ENCODE results near the gene CLPTM1L.
"Not testable (repeated sequence)": the region's sequence is repeated elsewhere in the genome, so short reads cannot be mapped to it uniquely, and the experiment has no call there.

CLPTM1L gene

DNA sequence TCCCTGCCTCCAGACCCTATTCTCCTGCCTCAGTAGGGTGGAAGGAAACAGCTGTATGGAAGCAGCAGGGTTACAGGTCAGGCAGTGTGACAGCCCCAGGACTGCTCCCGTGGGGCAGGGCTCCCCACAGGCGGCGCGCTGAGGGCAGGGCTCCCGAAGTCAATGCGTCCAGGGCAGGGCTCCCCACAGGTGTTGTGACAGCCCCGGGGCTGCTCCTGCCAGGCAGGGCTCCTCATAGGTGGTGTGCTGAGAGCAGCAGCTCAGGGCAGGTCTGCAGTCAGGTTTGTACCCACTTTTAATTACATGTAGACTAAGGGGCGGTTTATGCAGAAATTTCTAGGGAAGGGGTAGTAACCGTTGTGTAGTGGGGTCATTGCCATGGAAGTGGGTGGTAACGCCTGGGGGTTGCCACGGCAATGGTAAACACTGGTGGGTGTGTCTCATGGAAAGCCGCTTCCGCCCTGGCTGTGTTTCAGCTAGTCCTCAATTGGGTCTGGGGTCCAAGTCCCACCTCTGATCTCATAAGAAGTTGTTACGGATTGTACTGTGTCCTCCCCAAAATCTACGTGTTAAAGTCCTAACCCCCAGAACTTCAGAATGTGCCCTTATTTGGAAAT is 33.4 kb downstream of the CLPTM1L start:
- no peak for DNase-seq

DNA sequence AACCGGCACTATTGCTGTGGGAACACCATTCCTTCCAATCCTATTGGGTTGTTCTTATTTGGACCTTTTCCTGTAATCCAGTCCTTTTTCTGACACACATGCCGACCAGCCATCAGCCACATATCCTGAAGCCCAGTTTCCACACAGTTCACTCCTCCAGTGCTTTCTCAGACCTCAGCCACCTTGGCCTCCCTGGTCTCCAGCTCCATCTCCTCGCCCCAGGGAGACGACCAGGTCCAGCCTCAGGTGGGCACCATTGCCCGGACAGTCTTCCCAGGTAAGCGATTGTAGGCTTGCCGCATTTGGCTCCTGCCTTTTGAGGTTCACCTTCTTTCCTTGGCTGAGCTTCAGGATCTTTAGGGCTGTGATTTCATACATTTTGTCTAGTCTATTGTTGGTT is 34.8 kb downstream of the CLPTM1L start:
- no peak for DNase-seq

DNA sequence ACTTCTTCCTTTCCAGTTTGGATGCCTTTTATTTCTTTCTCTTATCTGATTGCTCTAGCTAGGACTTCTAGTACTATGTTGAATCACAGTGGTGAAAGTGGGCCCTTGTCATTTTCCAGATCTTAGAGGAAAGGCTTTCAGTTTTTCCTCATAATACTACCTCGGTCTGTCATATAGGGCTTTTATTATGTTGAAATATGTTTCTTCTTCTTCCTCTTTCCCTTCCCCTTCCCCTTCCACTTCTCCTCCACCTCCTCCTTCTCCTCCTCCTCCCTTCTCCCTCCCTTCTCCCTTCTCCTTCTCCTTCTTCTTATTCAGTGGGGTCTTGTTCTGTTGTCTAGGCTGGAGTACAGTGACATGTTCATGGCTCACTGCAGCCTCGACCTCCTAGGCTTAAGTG is 40.9 kb downstream of the CLPTM1L start:
- DNase-seq = no peak

DNA sequence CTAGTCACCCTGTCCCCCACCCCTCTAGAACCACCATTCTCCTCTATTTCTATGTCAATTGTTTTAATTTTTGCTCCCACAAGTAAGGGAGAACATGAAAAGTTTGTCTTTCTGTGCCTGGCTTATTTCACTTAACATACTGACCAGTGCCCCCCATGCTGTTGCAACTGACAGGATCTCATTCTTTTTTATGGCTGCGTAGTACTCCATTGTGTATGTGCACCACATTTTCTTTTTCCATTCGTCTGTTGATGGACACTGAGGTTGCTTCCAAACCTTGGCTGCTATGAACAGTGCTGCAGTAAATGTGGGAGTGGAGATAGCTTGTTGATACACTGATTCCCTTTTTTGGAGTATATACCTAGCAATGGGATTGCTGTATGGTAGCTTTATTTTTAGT is 42.6 kb downstream of the CLPTM1L start:
- DNase-seq = no peak

DNA sequence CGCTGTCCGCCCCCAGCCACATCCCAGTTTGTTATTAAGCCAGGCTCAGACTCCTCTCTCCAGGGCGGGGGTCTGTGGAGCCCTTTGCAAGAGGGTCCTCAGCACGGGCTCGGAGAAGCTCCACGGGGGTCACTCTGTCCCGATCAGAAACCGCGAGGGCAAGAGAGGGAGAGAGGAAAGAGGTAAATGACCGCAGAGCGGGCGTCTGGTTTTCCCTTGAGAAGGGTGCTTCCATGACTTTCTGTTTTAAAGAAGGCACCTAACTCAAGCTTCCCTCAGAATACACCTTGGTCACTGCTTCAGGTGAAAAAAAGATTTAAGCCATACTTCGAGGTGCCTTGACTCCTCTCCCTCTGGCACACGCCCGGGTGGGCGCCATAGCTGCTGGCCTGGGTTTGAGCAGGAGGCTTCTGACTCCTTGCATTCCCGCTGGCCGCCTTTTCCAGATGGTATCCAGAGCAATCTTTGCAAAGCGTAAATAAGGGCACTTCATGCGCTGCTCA is 44.3 kb downstream of the CLPTM1L start:
- no peak for DNase-seq

DNA sequence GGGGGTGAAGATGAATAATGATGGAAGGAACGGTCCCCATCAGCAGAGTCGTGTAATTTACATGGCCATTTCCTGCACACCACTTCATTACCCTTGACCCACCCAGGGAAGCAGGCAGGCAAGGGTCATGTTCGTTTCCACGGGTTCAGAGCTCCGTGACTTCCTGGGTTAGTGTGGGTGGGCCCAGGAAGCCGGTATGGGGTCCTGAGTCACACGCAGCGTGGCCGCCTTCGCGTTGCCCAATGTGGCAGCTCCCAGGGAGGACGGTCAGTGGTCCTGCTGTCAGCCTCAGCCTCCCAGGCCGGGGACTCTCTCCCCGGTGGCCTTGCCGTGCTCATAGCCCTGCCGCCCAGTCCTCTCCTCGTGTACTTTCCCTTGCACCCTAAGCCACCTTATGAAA is 44.9 kb downstream of the CLPTM1L start:
- DNase-seq = no peak

DNA sequence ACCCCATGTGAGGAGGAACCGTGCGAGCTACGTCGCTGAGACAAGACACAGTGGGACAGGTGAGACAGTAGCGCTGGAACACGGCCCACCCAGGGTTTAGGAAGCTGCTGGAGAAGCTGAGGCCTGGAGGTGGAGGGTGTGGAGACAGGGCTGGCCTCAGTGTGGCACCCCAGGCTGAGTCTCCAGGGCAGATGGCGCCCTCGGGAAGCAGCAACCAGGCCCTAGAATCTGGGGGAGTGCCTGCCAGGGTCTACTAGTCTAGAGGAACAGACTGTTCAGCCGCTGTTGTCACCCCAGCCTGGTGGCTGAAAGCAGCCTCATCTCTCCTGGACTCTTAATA is 45.4 kb downstream of the CLPTM1L start:
- no peak for DNase-seq

DNA sequence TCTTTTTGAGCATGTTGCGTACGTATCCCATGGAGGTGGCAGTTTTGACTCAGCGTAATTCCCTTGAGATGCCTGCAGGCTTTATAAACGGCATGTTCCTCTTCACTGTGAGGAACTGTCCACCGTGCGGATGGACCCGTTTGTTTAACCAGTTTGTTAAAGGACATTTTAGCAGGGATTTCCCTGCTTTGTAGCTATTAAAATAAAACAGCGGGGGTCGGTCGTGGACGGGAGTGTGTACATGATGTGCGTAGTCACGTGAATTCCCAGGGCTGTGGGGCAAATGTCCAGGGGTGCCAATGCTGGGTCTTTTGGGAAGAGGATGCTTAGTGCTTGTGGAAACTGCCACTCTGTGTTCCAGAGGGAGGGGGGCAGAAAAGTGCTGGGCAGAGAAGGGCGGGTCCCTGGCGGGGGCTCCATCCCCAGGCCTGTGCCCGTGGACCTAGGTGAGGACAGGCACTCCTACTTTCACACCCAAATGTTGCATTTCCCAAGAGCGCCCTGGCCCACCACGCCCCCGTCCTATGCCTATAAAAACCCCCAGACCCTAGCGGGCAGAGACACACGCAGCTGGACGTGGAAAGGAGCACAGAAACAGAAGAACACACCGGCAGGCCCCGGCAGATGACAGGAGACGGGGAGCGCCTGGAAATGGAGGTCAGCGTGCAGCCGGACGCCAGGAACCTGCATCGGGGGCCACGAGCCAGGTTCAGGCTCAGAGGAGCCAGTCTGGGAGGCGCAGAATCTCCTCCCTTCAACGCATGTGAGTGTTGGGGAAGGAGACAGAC is 46.0 kb downstream of the CLPTM1L start:
- no peak for DNase-seq

DNA sequence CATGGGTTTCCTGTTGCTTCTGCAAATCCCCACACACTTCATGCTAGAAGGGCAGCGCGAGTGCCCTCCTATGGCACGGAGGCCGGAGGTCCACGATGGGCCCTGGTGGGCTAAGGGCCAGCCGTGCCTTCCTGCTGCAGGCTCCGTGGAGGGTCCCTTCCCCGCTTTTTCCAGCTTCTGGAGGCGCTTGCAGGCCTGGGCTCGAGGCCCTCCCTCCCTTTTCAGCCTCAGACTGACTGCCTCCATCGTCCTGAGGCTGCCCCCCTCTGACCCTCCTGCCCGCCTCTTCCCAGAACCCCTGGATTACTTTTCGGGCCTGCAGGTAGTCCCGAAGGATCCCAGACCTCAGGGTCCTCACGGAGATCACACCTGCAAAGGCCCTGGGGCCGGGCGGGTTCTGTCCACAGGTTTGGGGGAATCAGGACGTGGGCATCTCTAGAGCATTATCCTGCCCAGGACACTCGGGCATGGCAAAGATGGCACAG is 46.8 kb downstream of the CLPTM1L start:
- no peak for DNase-seq

DNA sequence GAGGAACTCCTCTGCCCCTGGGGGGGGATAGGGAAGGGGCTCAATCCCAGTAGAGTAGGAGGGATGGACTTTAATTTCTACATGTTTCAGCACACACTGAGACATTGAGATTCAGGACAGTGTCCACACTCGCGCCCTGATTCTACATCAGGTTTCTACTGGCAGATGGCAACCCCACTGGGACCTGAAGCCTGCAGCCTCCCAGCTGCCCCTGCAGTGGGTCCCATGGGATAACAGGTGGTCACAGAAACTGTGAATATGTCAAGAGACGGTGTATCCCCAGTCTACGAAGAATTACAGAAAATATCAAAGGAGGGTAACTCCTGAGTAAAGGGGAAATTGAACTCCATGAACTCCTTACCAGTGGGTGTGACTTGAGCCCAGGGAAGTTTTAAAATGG is 47.7 kb downstream of the CLPTM1L start:
- no peak for DNase-seq

DNA sequence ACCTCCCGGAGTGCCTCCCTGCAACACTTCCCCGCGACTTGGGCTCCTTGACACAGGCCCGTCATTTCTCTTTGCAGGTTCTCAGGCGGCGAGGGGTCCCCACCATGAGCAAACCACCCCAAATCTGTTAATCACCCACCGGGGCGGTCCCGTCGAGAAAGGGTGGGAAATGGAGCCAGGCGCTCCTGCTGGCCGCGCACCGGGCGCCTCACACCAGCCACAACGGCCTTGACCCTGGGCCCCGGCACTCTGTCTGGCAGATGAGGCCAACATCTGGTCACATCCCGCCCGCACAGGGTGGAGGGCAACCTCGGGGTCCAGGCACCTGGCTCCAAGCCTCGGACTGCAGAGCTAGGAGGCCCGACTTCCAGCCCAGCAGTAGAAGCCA is 49.3 kb downstream of the CLPTM1L start:
- no peak for DNase-seq

DNA sequence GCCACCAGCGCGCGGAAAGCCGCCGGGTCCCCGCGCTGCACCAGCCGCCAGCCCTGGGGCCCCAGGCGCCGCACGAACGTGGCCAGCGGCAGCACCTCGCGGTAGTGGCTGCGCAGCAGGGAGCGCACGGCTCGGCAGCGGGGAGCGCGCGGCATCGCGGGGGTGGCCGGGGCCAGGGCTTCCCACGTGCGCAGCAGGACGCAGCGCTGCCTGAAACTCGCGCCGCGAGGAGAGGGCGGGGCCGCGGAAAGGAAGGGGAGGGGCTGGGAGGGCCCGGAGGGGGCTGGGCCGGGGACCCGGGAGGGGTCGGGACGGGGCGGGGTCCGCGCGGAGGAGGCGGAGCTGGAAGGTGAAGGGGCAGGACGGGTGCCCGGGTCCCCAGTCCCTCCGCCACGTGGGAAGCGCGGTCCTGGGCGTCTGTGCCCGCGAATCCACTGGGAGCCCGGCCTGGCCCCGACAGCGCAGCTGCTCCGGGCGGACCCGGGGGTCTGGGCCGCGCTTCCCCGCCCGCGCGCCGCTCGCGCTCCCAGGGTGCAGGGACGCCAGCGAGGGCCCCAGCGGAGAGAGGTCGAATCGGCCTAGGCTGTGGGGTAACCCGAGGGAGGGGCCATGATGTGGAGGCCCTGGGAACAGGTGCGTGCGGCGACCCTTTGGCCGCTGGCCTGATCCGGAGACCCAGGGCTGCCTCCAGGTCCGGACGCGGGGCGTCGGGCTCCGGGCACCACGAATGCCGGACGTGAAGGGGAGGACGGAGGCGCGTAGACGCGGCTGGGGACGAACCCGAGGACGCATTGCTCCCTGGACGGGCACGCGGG is 49.9 kb downstream of the CLPTM1L start, which contains the start of gene TERT:
TSS of gene TERT (minus strand) at position 234 of the 815 bp plus-strand sequence. CDS start at position 155, 79 bp downstream.
- DNase-seq = no peak

DNA sequence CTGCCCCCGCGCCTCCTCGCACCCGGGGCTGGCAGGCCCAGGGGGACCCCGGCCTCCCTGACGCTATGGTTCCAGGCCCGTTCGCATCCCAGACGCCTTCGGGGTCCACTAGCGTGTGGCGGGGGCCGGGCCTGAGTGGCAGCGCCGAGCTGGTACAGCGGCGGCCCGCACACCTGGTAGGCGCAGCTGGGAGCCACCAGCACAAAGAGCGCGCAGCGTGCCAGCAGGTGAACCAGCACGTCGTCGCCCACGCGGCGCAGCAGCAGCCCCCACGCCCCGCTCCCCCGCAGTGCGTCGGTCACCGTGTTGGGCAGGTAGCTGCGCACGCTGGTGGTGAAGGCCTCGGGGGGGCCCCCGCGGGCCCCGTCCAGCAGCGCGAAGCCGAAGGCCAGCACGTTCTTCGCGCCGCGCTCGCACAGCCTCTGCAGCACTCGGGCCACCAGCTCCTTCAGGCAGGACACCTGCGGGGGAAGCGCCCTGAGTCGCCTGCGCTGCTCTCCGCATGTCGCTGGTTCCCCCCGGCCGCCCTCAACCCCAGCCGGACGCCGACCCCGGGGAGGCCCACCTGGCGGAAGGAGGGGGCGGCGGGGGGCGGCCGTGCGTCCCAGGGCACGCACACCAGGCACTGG is 50.6 kb downstream of the CLPTM1L start:
- DNase-seq = no peak

DNA sequence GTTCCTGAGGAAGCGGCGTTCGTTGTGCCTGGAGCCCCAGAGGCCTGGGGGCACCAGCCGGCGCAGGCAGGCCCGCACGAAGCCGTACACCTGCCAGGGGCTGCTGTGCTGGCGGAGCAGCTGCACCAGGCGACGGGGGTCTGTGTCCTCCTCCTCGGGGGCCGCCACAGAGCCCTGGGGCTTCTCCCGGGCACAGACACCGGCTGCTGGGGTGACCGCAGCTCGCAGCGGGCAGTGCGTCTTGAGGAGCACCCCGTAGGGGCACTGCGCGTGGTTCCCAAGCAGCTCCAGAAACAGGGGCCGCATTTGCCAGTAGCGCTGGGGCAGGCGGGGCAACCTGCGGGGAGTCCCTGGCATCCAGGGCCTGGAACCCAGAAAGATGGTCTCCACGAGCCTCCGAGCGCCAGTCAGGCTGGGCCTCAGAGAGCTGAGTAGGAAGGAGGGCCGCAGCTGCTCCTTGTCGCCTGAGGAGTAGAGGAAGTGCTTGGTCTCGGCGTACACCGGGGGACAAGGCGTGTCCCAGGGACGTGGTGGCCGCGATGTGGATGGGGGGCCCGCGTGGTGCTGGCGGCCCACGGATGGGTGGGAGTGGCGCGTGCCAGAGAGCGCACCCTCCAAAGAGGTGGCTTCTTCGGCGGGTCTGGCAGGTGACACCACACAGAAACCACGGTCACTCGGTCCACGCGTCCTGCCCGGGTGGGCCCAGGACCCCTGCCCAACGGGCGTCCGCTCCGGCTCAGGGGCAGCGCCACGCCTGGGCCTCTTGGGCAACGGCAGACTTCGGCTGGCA is 51.3 kb downstream of the CLPTM1L start:
- DNase-seq = no peak

DNA sequence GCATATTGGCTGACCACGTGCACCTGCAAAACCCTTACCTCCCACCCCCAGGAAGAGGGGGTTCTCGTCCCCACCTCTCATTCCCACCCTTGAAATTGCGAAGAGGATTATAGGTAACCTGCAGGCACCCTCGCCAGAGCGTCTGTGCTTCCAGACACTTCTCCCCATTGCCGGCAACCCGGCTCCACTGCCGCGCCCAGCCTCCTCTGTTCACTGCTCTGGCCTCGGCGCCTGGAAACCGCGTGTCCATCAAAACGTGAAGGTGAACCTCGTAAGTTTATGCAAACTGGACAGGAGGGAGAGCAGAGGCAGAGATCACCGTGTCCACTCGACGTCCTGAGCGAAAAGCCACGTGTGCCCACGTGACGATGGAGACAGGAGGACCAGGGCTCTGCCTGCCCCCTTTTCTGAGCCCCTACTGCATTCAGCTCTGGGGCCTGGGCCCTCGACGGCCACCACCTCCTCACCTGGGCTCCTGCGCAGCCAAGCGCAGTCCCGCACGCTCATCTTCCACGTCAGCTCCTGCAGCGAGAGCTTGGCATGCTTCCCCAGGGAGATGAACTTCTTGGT is 52.0 kb downstream of the CLPTM1L start:
- DNase-seq = no peak

DNA sequence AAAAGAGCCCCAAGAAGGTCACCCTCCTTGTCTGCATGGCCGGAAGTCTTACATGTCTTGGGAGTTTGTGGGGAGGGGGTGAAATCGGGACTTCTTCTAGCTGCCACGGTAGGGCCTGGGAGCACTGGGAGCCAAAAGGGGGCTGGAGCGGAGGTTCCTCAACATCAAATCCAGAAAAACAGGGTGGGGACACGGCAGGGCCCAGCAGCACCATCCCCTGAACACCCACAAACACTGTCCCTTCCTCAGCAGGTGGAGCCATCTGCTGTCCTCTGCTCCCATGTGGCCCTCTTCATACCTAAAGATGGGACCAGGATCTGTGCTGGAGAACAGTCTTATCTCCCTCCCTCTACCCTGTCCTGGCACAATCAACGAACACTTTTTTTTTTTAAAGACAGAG is 52.8 kb downstream of the CLPTM1L start:
- DNase-seq = no peak

DNA sequence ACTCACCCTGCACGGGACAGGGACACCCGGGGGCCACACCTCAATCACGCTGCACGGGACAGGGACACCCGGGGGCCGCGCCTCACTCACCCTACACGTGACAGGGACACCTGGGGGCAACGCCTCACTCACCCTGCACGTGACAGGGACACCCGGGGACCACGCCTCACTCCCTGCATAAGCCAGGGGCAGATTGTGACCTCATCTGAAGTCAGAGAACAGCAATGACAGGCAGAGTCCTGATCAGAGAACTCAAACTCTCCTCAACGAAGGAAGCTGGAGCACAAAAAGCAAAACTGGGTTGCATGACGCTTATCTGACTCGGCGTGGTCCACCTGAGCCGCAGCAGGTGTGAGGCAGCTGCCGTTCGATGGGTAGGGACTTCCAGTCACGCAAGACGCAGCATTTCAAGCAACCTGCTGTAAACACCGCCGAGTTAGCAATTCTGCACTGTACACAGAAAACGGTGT is 53.3 kb downstream of the CLPTM1L start:
- DNase-seq = no peak

DNA sequence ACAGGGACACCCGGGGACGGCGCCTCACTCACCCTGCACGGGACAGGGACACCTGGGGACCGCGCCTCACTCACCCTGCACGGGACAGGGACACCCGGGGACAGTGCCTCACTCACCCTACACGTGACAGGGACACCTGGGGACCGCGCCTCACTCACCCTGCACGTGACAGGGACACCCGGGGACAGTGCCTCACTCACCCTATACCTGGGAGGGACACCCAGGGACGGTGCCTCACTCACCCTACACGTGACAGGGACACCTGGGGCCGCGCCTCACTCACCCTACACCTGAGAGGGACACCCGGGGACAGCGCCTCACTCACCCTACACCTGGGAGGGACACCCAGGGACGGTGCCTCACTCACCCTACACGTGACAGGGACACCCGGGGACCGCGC is 53.9 kb downstream of the CLPTM1L start:
- DNase-seq = not testable (repeated sequence)

DNA sequence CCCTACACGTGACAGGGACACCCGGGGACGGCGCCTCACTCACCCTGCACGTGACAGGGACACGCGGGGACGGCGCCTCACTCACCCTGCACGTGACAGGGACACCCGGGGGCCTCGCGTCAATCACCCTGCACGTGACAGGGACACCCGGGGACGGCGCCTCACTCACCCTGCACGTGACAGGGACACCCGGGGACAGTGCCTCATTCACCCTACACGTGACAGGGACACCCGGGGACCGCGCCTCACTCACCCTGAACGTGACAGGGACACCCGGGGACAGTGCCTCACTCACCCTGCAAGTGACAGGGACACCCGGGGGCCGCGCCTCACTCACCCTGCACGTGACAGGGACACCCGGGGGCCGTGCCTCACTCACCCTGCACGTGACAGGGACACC is 55.3 kb downstream of the CLPTM1L start:
- DNase-seq = not testable (repeated sequence)

DNA sequence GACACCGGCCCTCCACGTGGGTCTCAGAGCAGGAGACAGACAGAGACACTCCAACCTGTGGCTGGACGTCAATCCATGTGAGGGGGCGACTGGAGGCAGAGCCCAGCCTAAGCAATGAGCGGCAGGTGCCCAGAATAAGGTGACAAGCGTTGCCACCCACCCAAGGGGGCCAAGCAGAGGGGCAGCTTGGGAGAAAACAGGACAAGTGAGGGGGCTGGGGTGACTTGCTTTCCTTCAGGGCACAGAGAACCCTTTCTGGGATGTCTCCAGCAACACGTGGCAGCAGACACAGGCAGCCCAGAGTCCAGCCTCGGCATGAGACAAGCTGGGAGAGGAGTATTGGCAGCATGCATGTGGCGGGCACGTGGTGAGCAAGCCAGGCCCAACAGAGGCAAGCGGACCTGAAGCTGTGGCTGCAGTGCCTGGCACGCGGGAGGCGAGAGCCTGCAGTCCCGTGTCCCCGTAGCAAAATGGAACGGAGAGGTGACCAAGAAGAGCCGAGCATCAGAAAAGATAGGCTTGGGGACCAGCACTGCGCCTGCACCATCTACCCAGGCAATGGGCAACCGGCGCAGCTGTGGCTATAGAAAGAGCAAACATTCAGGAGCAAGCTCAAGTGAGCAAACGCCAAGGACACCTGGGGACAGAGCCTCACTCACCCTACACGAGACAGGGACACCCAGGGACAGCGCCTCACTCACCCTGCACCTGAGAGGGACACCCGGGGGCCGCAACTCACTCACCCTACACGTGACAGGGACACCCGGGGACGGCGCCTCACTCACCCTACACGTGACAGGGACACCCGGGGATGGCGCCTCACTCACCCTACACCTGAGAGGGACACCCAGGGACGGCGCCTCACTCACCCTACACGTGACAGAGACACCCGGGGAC is 56.2 kb downstream of the CLPTM1L start:
- no peak for DNase-seq

DNA sequence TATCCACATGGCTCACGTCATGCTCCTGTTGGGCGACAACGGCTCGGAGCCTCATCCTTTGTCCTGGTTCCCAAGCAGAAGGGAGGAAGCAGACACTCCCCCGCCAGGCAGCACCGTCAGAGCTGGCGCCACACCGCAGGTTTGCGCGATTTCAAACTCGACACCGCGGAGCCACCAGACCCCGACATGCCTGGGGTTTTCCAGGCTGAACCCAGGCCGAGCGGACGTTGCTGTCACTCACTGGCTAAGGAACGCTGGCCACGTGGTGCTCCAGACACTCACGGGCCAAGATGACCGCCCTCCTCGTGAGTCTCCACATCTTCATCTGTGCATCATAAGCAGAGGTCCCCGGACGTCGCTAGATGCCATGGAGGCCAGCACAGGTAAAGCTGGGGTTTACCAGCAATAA is 59.0 kb downstream of the CLPTM1L start:
- DNase-seq = no peak
